HuH-7.5 (cell line): ENCODE measurements around the gene SLC7A6OS.
"Not testable (repeated sequence)": the region's sequence is repeated elsewhere in the genome, so short reads cannot be mapped to it uniquely, and the experiment has no call there.

ENCODE experiments used
- DNase-seq: peaks from one replicate; pipeline ENCODE4 v3.0.0; 2011; ENCODE audit warnings: low spot score

Gene SLC7A6OS

GRCh38 chr16:68298907-68299561 is 11.7 kb downstream of the SLC7A6OS start:
- DNase-seq, result no peak

- DNase-seq, result no peak
Measured at GRCh38 chr16:68298312-68298711, 12.4 kb downstream of the SLC7A6OS start.

- DNase-seq, result no peak
Measured at GRCh38 chr16:68297908-68298307, 12.8 kb downstream of the SLC7A6OS start.

- no peak for DNase-seq
Measured at GRCh38 chr16:68296693-68297092, 14.1 kb downstream of the SLC7A6OS start.

GRCh38 chr16:68296291-68296690 is 14.5 kb downstream of the SLC7A6OS start:
- DNase-seq, result no peak

- DNase-seq, result no peak
Measured at GRCh38 chr16:68292425-68292824, 18.3 kb downstream of the SLC7A6OS start.

- DNase-seq, result no peak
Measured at GRCh38 chr16:68291227-68291626, 19.5 kb downstream of the SLC7A6OS start.

GRCh38 chr16:68290450-68290849 is 20.3 kb downstream of the SLC7A6OS start:
- DNase-seq, result no peak

- DNase-seq, result no peak
Measured at GRCh38 chr16:68289621-68290329, 21.0 kb downstream of the SLC7A6OS start.

- no peak for DNase-seq
Measured at GRCh38 chr16:68289202-68289601, 21.5 kb downstream of the SLC7A6OS start.

GRCh38 chr16:68288796-68289195 is 21.9 kb downstream of the SLC7A6OS start:
- not testable (repeated sequence) for DNase-seq

- DNase-seq, result no peak
Measured at GRCh38 chr16:68288252-68288650, 22.5 kb downstream of the SLC7A6OS start.

GRCh38 chr16:68287276-68288251 is 23.2 kb downstream of the SLC7A6OS start:
- no peak for DNase-seq

GRCh38 chr16:68286153-68287074 is 24.3 kb downstream of the SLC7A6OS start:
- DNase-seq, result no peak

- no peak for DNase-seq
Measured at GRCh38 chr16:68285683-68286082, 25.1 kb downstream of the SLC7A6OS start.

GRCh38 chr16:68284847-68285246 is 25.9 kb downstream of the SLC7A6OS start:
- DNase-seq, result no peak

GRCh38 chr16:68283801-68284598 is 26.7 kb downstream of the SLC7A6OS start:
- no peak for DNase-seq

GRCh38 chr16:68283346-68283745 is 27.4 kb downstream of the SLC7A6OS start:
- no peak for DNase-seq

GRCh38 chr16:68282064-68282452 is 28.7 kb downstream of the SLC7A6OS start:
- DNase-seq, result no peak

GRCh38 chr16:68281368-68282063 is 29.2 kb downstream of the SLC7A6OS start:
- no peak for DNase-seq
